ENCODE data around the gene DYNLL1.

GRCh38 chr12:120490833-120491512 lies 4.9 kb upstream of the DYNLL1 start:
- TF ChIP-seq, protein P1, sequence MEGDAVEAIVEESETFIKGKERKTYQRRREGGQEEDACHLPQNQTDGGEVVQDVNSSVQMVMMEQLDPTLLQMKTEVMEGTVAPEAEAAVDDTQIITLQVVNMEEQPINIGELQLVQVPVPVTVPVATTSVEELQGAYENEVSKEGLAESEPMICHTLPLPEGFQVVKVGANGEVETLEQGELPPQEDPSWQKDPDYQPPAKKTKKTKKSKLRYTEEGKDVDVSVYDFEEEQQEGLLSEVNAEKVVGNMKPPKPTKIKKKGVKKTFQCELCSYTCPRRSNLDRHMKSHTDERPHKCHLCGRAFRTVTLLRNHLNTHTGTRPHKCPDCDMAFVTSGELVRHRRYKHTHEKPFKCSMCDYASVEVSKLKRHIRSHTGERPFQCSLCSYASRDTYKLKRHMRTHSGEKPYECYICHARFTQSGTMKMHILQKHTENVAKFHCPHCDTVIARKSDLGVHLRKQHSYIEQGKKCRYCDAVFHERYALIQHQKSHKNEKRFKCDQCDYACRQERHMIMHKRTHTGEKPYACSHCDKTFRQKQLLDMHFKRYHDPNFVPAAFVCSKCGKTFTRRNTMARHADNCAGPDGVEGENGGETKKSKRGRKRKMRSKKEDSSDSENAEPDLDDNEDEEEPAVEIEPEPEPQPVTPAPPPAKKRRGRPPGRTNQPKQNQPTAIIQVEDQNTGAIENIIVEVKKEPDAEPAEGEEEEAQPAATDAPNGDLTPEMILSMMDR (IDR thresholded peaks at IDR 0.05): no peak
- TF ChIP-seq POLR2AphosphoS5 (IDR thresholded peaks at IDR 0.05): no peak
- no peak for TF ChIP-seq POLR2A (IDR thresholded peaks at IDR 0.05)
- no peak for TF ChIP-seq EP300 (IDR thresholded peaks at IDR 0.05)

All from gastroesophageal sphincter (tissue), 3 donors.